ENCODE data around the gene AK1. TPM values are rescaled to one million over a fixed set of nuclear protein-coding genes. Genes with fewer than 3 reads are reported as not detected.
A peak's percentile ranks its signal among the peaks of the same experiment; 100 is the strongest.

AK1 gene
- total and polyA plus RNA-seq, 9 of the 15 experiments (the other 6 are each of a cell fraction or from before 2014, with no cell fraction given): 10.1 to 71.8 (median 39.0) TPM

GRCh38 chr9:127878001-127878651 lies 651 bp upstream of the AK1 start (continued):
- 0 out of 2 replicates have a peak, but pooled peaks have one; percentile 38 for TF ChIP-seq ZBTB33 (CRISPR knock-in tag; IDR thresholded peaks at IDR 0.05)
- no peak for TF ChIP-seq REST (IDR thresholded peaks at IDR 0.05; ENCODE audit: borderline replicate concordance)
- TF ChIP-seq REST (CRISPR knock-in tag; IDR thresholded peaks at IDR 0.05; ENCODE audit: low read depth): peak; percentile 19; the same call in 1 of the 2 replicates
- TF ChIP-seq KDM1A (IDR thresholded peaks at IDR 0.05): 0 out of 4 replicates have a peak, but pooled peaks have one; percentile 40 to 64
- TF ChIP-seq E2F8 (IDR thresholded peaks at IDR 0.05; ENCODE audit: low read depth, partially characterized antibody): no peak
- TF ChIP-seq MITF (IDR thresholded peaks at IDR 0.05): no peak
